GM18505 (cell line): ENCODE measurements around the gene DKK3.

Experiments
- ATAC-seq: cut with Tn5 transposase; IDR thresholded peaks from one replicate; pipeline ENCODE4 v1.9.1; 2021; ENCODE audit not compliant: unreplicated experiment
- POLR2A ChIP-seq: IDR thresholded peaks from 4 replicates; pipeline ENCODE4 v1.6.1; 2011; ENCODE audit warnings: borderline replicate concordance; ENCODE audit not compliant: insufficient read depth, insufficient read length; ENCODE audit errors: extremely low read depth

The DKK3 gene

DNA sequence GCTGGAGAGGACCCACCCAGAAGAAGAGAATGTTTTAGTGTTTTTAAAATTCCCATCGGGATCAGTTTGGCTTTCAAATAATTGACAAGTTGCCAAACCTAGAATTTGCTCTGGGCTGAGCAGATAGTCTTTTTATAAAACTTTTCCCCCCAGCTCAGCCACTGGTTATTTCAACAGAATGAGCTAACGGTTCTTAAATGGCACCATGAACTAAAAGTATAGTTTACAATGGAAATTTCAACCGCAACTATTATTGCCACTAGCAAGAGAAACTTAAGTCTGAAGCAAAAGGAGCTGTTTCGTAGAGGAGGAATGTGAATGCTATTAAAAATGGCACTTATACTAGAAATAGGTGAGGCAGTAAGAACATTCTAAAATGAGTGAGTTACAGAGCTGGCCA lies 3.4 kb downstream of the DKK3 start:
- no peak for TF ChIP-seq POLR2A
- no peak for ATAC-seq

DNA sequence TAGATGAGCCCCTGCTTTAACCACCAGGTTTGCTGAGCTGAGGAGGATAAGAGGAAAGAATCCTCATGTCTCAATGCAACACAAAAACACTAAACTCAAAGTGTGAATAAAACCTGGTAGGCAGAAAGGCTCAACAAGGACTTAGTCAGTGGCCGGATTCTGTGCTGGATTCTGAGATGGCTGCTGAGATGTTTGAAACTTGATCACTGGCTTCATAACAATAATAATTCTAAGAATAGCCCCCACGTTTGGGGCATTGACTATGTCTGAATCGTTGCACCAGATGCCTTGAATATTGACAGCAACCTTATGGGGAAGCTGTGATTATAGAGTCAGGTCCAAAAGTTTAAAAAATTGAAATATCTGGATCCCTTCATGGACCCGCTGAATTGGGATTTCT lies 4.6 kb downstream of the DKK3 start:
- TF ChIP-seq POLR2A, result no peak
- ATAC-seq, result no peak

DNA sequence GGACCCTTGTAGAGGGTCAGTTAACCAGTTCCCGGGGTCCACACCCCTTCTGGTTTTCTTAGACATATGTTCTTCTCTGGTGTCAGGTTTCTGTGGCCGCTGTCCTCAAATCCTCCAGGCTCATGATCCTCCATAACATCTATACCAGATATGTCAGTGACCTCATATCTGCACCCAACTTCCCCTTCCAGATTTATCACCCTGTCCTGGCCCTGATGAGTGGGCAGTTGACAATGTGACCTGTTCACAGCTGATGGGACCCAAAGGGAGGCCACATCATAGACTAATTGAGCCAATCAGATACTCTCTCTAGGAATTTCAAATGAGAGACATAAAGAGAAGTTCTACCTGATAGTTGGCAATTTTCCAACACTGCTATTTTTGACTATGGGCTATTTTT lies 5.1 kb downstream of the DKK3 start:
- ATAC-seq, result no peak

DNA sequence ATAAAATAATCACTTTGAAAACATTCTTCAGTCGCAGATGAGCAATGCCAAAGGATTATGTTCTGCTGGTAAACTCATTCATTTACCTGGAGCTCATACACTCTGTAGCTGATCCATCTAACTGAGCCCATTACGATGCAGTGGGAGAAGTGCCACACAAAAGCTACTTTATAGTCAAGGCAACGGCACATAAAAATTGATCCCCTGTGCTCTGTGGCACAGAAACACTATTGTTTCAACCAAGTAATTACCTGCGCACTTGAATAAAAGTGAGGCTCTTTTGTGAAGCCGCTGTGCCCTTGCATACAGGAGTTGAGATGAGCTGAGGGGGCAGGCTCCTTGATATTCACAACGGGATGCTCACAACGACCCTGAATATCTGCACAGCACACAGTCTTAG lies 7.2 kb downstream of the DKK3 start:
- ATAC-seq, result no peak
- no peak for TF ChIP-seq POLR2A

More for the DNA sequence above, 5.1 kb downstream of the DKK3 start:
- TF ChIP-seq POLR2A, result no peak

DNA sequence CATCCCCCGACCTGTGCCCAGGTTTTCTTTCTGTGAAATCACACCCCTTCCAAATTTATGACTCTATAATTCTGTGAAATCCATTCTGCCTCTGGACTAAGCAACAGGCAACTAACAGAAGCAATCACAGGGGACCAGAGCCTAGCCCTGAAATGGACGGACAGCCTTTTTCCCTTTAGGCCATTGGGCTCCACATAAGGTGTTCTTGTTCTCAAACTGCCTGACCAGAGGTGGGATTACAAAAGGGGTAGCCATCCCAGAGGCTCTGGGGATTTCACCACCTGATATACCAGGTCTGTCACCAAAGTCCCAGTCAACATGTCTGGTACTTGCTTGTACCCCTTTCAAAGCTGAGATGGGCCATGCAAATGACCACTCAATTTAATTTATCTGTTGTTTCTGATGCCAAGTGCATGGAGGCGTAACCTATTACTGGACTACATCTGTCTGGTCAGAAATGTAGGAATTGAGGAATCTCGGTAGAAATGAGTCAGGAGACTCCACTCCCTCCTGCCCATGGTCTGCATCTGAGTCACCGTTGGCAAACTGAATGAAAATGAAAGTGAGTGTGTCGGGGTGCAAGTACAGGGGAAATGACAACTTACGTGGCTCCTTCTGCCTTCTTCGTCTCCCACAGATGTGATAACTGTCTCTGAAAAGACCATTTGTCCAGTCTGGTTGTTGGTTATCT lies 10.2 kb downstream of the DKK3 start:
- TF ChIP-seq POLR2A, result no peak
- no peak for ATAC-seq

DNA sequence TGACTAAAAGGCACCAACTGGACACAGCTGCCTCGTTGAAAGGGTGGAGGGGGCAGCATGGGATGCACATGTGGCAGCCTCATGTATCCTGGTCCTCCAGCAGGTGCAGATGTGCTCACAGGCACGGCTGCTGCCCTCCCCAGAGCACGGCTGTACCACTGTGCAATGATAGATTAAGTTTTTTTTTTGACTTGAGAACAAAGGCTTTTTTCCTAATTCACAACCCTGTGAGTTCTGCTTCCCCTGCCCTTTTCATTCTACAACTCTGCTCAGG lies 11.4 kb downstream of the DKK3 start:
- no peak for ATAC-seq
- no peak for TF ChIP-seq POLR2A

DNA sequence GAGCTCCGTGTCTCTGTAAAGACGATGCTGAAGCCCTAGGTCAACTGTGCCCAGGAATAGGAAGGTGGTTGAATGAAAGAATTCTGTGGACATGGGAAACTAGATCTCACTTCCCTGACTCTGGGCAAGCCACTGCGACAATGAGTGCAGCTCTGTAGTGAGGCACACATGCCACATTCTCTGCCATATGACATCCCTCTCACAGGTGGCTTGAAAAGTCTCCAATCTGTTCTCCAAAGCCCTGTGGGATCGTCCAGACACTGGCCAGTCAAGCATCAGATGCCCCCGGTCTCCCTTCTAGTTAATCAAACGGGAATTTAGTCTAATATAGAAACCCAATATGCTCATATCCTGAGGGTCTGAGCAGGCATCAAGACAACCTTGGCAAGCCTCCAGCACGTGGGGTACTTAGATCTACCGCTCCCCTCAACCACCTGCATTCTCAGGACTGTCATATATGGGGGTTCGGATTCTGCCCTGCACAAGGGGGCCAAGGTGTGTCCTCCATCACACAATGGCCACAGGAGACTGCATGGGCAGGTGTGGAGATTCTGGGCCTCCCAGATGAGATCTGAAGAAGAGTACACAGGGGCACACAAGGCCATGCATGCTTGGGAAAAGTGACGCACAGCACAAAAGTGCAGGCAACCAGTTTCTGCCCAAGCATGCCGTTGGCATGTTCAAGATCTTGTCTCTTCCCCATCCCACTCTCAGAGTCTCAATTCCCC lies 11.9 kb downstream of the DKK3 start:
- TF ChIP-seq POLR2A, result no peak

DNA sequence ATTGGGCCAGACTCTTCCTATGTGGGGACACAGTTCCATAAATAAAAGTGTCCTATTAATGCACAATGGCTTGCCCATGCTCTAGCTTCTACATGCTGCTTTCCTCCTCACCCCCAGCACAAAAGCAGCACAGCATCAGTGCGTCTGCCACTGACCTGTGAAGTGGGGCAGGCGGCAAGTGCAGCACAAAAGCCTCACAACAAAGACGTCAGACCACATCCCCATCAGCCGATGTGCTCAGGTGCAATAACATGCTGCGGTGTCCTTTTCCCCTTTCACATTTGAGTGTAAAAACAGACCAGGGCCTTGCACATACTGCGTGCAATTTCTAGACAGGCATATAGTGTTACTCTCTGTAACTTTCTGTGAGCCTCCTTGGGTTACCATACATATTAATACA lies 12.8 kb downstream of the DKK3 start:
- ATAC-seq, result no peak
- no peak for TF ChIP-seq POLR2A

More for the DNA sequence above, 11.9 kb downstream of the DKK3 start:
- no peak for ATAC-seq

DNA sequence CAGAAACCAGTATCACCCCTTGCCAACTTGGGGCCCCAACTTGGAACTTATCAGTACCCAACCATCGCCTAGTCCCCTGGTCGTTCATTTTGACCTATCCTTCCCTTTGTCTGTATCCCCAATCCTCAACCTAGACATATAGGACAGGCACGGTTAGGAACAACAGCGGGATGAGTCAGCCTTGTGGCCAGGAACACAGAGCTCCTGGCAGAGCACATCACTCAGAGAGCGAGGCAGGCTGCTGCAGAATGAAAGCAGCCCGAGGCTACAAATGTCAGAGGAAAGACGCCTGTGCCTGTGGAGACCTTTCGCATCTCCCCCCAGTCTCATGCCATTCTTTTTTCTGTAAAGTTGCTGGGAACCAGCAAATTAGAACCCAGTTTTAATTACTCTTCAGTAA lies 14.6 kb downstream of the DKK3 start:
- no peak for ATAC-seq
- no peak for TF ChIP-seq POLR2A

DNA sequence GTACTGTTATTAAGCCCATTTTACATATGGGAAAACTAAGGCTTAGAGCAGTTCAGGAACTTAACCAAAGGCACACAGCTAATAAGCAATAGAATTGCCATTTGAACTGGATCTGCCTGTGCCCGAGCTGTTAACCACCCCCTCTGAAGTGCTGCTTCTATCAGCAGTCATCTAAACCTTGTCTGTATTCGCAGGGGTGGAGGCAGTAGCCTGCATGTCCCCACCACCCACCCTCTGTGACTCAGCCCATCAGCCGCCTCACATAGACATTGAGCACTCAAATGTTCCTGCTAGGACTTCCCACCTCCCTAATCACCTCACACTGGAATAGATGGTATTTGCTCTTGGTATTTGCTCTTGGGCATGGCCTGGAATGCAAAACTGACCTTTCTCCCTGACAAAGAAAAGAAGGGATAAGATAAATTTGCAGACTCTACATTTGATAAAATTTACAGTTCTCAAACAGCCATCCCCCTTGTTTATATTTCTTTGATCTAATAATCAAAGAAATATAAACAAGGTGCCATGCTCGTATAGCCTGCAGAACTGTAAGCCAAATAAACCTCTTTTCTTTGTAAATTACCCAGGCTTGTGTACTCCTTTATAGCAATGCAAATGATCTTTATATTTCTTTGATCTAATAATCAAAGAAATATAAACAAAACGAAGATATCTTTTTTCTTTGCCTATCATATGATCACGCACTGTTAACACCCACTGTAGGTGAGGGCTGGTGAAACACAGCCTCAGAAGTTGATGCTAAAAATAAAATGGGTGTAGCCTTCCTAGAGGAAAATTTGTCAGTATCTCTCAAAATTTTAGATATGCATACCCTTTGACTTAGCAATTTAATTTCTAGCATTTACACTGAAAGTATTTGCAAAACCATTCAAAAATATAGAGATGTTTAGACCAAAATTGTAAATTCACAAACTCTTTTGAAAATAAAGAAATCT lies 15.9 kb downstream of the DKK3 start:
- no peak for TF ChIP-seq POLR2A
- ATAC-seq, result no peak

DNA sequence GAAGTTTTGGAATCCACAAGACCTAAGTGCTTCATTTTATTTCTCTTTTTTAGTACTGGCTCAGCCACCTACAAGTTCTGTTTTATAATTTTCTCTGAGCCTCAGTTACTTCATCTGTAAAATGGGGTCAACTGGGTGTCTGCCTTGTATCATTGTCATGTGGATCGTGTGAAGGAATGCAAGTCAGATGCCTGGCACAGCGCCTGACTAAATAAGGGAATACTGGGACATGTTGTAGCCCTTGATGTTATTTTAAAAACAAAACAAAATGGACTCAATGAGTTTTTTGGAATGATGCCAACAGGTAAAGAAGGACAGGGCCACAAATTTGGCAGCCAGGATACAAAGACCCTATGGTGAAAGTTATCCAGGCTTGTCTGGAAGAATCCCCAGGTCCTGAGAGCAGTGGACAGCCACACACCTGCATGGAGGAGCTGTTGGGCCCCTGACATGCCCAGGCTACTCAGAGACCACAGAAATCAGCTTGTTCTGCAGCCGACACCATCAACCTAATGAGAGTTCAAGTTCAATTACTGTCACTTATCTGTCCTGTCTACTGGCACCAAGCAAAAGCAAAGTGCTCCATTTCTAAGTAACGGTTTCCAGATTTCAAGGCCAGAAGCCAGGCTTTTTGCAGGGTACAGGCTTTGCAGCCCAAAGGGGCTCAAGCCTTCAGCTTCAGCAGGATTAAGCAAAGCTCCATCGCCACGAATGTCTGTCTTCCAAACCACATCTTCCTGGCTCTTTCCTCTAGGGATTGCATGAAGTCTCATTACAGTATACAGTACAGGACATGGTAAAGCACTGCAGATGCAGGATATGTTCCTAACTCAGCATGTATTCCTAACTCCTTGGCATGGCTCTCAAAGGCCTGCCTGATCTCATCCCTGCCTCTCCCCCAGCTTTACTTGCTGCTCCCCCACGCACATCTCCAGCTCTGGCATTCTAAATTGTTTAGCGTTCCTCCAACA lies 18.4 kb downstream of the DKK3 start:
- no peak for ATAC-seq
- TF ChIP-seq POLR2A, result no peak

DNA sequence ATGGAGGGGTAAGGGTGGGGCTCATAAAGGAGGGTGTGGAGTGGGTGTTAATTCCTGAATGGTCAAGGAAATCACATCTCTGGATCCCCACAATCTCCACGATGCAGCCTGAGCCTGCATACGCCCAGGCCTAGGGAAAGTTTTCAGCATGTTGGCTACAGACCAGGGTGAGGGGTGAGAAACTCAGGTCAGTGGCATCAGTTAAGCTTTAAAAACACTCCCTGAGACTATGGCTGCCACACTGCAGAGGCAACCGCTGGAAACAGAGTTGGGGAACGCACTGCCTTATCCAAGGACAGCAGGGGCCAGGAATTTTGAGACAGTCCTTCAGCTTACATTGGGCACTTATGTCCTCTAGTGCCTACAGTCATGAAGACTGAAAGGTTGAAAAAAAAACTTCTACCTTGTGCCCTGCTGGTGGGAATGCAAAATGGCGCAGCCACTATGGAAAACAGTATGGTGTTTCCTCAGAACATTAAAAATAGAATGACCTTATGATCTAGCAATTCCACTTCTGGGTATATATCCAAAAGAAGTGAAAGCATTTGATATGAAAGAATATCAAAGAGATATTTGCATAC lies 19.7 kb downstream of the DKK3 start:
- ATAC-seq, result no peak
- no peak for TF ChIP-seq POLR2A
